A673 (cell line): ENCODE data around the gene PADI4. TPM values are rescaled to one million over a fixed set of nuclear protein-coding genes. Genes with fewer than 3 reads are reported as not detected.

Experiments
- BruUV-seq: library from RNA; stranded (reverse); fragments of 400-500 nt; replicated peaks from 2 replicates; lab custom pipeline; 2021; lab: Mats Ljungman, UMichigan
- CTCF ChIA-PET: fragments of 300-600 bp; sonication (Branson Sonifier 250); formaldehyde crosslinking; loops from one replicate; lab custom pipeline; 2022; ENCODE audit warnings: antibody characterized with exemption; lab: Charles Lee
- POLR2A ChIA-PET: fragments of 300-600 bp; sonication (Branson Sonifier 250); formaldehyde crosslinking; loops from one replicate; lab custom pipeline; 2022; ENCODE audit warnings: antibody characterized with exemption; ENCODE audit not compliant: low non-redundant PET; lab: Charles Lee
- DNase-seq: peaks from one replicate; pipeline ENCODE4 v3.0.0-alpha.2; 2015; ENCODE audit warnings: low spot score
- H3K27ac ChIP-seq: fragments of 200-600 bp; sonication (generic); 2 replicates; pipeline ENCODE4 v1.5.1; 2016; ENCODE audit warnings: mixed run types, low read depth, mild to moderate bottlenecking, mixed read lengths, antibody characterized with exemption, low read length; ENCODE audit not compliant: poor library complexity, severe bottlenecking
- H3K27me3 ChIP-seq: fragments of 200-600 bp; sonication (generic); replicated peaks from 2 replicates; pipeline ENCODE4 v1.6.1; 2017; ENCODE audit warnings: mixed run types, low read depth, mild to moderate bottlenecking, mixed read lengths, antibody characterized with exemption, low read length; ENCODE audit not compliant: insufficient read depth, poor library complexity
- H3K36me3 ChIP-seq: fragments of 200-600 bp; sonication (generic); 2 replicates; pipeline ENCODE4 v1.6.1; 2016; ENCODE audit warnings: mixed run types, mild to moderate bottlenecking, mixed read lengths, antibody characterized with exemption, low read length; ENCODE audit not compliant: insufficient read depth, poor library complexity, severe bottlenecking
- H3K4me1 ChIP-seq: fragments of 200-600 bp; sonication (generic); 2 replicates; pipeline ENCODE4 v1.6.1; 2017; ENCODE audit warnings: mixed run types, mild to moderate bottlenecking, mixed read lengths, antibody characterized with exemption, low read length; ENCODE audit not compliant: insufficient read depth, poor library complexity, severe bottlenecking
- H3K4me3 ChIP-seq: fragments of 200-600 bp; sonication (generic); 2 replicates; pipeline ENCODE4 v1.5.1; 2016; ENCODE audit warnings: low read depth, mixed run types, mild to moderate bottlenecking, mixed read lengths, low read length; ENCODE audit not compliant: poor library complexity, severe bottlenecking
- H3K9me3 ChIP-seq: fragments of 200-600 bp; sonication (generic); 2 replicates; pipeline ENCODE4 v1.6.1; 2016; ENCODE audit warnings: mixed run types, low read depth, mild to moderate bottlenecking, mixed read lengths, antibody characterized with exemption, low read length; ENCODE audit not compliant: poor library complexity, severe bottlenecking
- CTCF ChIP-seq: fragments of 300-800, 200-600 bp; sonication (generic); conservative IDR thresholded peaks from 2 replicates; pipeline ENCODE4 v1.5.1; 2017; ENCODE audit warnings: low read depth, mild to moderate bottlenecking, antibody characterized with exemption, low read length, moderate library complexity, mixed read lengths
- EZH2 ChIP-seq: fragments of 200-600 bp; sonication (generic); IDR thresholded peaks from 2 replicates; pipeline ENCODE4 v1.6.1; 2017; ENCODE audit warnings: borderline replicate concordance, low read depth, mild to moderate bottlenecking, mixed read lengths, antibody characterized with exemption, low read length; ENCODE audit not compliant: poor library complexity, severe bottlenecking
- intact Hi-C: fragments of 100-400 bp; cut with micrococcal nuclease; formaldehyde crosslinking; loops from one replicate; pipeline ENCODE4 v1.10.0; 2022; ENCODE audit not compliant: unreplicated experiment
- total RNA-seq: library from RNA; stranded (reverse); gene quantifications from 2 replicates; pipeline ENCODE4 v1.2.3, GENCODE V29; 2021

The PADI4 gene
- total RNA-seq, 1 experiment from 2014 or later: not detected

DNA sequence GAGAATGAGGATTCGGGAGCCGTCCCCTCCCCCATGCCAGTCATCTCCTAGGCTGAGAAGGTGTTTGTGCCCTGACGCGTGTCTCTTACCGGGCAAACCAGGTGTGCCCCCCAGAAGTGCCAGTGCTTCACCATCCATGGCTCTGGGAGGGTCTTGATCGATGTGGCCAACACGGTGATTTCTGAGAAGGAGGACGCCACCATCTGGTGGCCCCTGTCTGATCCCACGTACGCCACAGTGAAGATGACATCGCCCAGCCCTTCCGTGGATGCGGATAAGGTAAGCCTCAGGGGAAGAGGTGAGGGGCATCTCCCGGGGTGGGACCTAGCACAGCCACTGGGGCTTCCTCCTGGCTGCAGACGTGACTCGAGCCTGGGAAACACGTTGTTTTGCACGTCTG is 65.0 kb downstream of the PADI4 start:
- H3K27ac ChIP-seq: no peak overlapping the region
- no peaks in the 10 kb centered on the region for H3K27me3 ChIP-seq
- no peaks in the 10 kb centered on the region for H3K9me3 ChIP-seq
- H3K36me3 ChIP-seq: no peaks in the 10 kb centered on the region
- no peak for TF ChIP-seq EZH2
- TF ChIP-seq CTCF: no peak
- H3K4me3 ChIP-seq: no peak overlapping the region
- intact Hi-C loops: no loop called here
- ChIA-PET CTCF (no interaction called here), POLR2A (no interaction called here)
- DNase-seq: no peak
- H3K4me1 ChIP-seq: no peaks in the 10 kb centered on the region
- no TSS peak for BruUV-seq

DNA sequence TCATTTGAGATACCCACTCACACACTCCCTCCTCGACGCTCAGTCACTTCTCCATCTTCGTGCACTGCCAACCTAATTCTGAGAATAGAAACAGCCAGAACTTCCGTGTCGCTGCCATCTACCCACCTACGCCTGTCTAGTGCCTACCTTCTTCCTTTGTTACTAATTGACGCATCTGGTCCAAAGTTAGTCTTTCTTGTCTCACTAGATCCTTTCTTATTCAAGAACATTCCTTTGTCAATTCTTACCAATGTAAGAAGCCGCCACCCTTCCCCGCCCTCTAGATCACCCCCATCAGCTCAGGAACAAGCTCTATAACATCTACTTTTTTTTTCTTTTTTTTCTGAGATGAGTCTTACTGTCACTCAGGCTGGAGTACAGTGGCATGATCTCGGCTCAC is 67.7 kb downstream of the PADI4 start:
- POLR2A ChIA-PET: no interaction called here
- CTCF ChIA-PET: no interaction called here
- no peak for TF ChIP-seq EZH2
- no peak for TF ChIP-seq CTCF
- no peak for DNase-seq
- no peaks in the 10 kb centered on the region for H3K36me3 ChIP-seq
- H3K27ac ChIP-seq: no peak overlapping the region
- intact Hi-C loops: no loop called here
- H3K4me1 ChIP-seq: no peaks in the 10 kb centered on the region
- H3K4me3 ChIP-seq: no peak overlapping the region
- no peaks in the 10 kb centered on the region for H3K27me3 ChIP-seq
- no peaks in the 10 kb centered on the region for H3K9me3 ChIP-seq
- no TSS peak for BruUV-seq

GRCh38 chr1:17377325-17377953 is 69.4 kb downstream of the PADI4 start:
- DNase-seq: no peak
- H3K27ac ChIP-seq: no peak overlapping the region
- H3K9me3 ChIP-seq: no peaks in the 10 kb centered on the region
- ChIA-PET CTCF (no interaction called here), POLR2A (no interaction called here)
- BruUV-seq: no TSS peak
- TF ChIP-seq EZH2 (no peak), CTCF (no peak)
- no peak overlapping the region for H3K4me3 ChIP-seq
- no peaks in the 10 kb centered on the region for H3K4me1 ChIP-seq
- intact Hi-C loops: no loop called here
- H3K36me3 ChIP-seq: no peaks in the 10 kb centered on the region
- H3K27me3 ChIP-seq: no peaks in the 10 kb centered on the region
